Choroid plexus epithelial cell (primary cell): ENCODE measurements around the gene GATA5.

Experiments
- DNase-seq: peaks from one replicate; pipeline ENCODE4 v3.0.0-alpha.2; 2010; ENCODE audit warnings: low read depth
- H3K4me3 ChIP-seq: 2 replicates; pipeline ENCODE4 v1.5.1; 2011; ENCODE audit warnings: low read depth, mild to moderate bottlenecking, control low read depth, low read length, moderate library complexity
- TF ChIP-seq, protein P1 (sequence below): conservative IDR thresholded peaks from 2 replicates; pipeline ENCODE4 v1.5.1; 2011; ENCODE audit warnings: low read depth, mild to moderate bottlenecking, control low read depth, inconsistent platforms, low read length, moderate library complexity

Gene GATA5

DNA sequence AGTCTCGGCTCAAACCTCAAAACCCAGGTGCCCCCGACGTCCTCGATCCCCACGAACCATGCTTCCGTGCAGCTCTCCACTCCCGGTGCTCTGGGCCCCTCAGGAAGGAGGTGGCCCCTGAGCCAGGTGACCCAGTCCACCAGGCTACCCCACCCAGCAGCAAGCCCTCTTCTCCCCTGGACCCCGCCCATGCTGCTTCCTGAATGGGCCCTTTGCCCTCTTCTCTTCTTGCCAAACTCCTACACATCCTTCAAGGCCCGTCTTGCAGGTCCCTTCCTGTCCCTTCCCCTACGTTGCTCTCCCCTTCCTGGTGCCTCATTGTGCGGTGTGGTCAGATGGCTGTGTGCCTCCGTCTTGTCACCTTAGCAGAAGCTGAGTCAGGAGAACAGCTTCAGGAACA, 3.4 kb upstream of the GATA5 start:
- no peak for DNase-seq
- no peak overlapping the region for H3K4me3 ChIP-seq
- TF ChIP-seq, protein P1, sequence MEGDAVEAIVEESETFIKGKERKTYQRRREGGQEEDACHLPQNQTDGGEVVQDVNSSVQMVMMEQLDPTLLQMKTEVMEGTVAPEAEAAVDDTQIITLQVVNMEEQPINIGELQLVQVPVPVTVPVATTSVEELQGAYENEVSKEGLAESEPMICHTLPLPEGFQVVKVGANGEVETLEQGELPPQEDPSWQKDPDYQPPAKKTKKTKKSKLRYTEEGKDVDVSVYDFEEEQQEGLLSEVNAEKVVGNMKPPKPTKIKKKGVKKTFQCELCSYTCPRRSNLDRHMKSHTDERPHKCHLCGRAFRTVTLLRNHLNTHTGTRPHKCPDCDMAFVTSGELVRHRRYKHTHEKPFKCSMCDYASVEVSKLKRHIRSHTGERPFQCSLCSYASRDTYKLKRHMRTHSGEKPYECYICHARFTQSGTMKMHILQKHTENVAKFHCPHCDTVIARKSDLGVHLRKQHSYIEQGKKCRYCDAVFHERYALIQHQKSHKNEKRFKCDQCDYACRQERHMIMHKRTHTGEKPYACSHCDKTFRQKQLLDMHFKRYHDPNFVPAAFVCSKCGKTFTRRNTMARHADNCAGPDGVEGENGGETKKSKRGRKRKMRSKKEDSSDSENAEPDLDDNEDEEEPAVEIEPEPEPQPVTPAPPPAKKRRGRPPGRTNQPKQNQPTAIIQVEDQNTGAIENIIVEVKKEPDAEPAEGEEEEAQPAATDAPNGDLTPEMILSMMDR = no peak

DNA sequence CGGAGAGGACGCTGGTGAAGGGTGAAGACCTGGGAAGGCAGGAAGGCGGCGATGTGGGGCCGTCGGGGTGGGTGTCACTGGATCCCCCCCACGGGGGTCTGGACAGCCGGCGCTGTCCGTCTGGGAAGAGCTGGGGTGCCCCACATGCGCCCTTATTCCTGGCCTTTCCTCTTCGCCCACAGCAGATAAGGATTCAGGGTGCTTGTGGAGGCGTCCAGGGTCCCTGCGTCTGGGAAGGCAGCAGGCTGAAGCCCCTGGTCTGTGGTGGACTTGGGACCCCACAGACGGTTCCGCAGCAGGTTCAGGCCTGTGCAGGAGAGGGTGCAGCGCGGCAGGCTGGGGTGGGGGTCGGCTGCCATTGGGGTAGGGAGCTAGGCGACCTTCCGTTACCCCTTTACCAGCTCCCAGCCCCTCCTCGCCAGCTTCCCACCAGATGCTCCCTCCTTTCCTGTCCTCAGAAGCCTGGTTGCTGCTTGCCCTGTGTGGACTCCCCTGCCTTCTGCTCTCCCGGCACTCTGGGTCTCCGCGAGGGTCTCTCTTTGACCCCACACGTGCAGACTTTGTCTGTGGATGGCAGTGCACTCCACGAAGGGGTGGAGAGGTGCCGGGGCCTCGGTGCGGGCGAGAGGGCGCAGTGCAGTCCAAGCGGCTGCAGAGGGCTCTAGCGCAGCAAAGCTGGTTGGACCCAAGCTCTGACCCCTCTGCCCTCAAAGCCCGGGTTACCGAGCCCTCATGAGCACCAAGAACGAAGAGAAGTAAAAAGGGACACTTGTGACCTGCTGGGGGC, 2.1 kb upstream of the GATA5 start:
- TF ChIP-seq, protein P1 = no peak
- H3K4me3 ChIP-seq = no peak overlapping the region
- DNase-seq = no peak

DNA sequence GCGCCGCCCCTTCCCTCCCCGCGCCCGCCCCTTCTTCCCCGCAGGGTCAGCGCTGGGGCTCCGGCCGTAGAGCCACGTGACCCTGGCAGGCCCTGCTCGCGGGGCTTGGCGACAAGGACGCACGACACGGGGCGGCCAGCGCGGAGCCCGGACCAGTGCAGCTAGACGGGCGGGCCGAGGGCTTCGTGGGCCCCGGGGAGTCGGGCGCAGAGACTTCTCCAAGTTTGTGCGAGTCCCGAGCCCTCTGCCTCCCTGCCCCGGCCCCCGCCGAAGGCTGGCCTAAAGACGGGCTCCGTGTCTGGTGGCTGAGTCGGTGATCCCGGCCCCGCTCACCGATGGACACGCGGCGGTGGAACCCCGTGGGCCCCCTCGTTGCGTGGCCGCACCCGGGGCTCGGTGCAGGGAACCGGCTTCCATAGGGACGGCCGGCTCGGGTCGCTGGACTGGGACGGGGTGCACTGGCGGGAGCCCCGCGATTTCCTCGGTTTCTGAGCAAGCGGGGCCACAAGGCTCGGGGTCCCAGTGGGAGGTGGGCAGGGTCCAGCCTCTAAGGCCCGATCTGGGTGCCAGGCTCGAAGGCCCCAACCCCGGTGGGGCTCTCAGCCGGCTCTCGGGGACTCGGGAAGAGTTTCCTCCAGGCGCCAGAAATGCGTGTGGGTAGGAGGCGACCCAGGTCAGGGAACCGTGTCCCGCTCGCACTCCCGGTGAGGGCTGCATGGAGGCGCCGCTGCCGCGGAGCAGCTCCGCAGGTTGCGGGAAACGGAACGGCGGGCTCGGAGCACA, 452 bp upstream of the GATA5 start:
- TF ChIP-seq, protein P1 = no peak
- no peak for DNase-seq
- H3K4me3 ChIP-seq = no peak overlapping the region

DNA sequence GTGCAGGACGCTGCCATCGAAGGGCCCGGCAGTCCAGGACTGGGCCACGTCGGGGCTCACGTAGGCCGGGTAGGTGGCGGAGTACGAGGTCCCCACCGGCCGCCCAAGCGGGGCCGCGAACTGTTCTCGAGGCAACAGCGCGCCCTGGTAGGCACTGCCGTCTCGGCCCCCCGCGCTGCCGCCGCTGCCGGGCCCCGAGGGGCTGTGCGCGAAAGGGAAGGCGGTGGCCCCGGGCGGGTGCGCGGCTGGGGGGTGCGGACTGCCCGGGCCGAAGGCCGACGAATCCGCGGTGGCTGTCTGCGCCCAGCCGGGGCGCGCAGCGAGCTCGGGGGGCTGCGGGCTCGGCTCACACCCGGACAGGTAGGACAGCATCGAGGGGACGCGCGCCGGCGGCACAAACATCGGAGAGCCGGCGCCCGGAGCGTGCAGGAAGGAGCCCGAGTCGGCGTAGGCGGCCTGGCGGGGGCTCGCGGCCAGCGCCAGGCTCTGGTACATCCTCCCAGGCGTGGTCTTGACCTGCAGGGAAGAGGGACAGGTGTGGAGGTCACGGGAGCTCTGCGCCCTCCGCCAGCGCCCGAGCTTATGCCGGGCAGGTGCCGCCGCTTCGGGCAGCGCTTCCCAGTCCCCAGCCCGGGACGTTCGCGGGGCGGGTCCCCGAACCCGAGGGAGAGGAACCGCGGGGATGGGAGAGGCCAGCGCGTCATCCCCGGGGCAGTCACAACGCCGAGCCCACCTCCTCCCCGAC, 596 bp downstream of the GATA5 start:
- no peak overlapping the region for H3K4me3 ChIP-seq
- TF ChIP-seq, protein P1 = no peak

GRCh38 chr20:62474604-62475026, 1.2 kb downstream of the GATA5 start:
- no peak overlapping the region for H3K4me3 ChIP-seq
- TF ChIP-seq, protein P1 = no peak
- DNase-seq = no peak

More for the DNA sequence above, 596 bp downstream of the GATA5 start:
- no peak for DNase-seq

DNA sequence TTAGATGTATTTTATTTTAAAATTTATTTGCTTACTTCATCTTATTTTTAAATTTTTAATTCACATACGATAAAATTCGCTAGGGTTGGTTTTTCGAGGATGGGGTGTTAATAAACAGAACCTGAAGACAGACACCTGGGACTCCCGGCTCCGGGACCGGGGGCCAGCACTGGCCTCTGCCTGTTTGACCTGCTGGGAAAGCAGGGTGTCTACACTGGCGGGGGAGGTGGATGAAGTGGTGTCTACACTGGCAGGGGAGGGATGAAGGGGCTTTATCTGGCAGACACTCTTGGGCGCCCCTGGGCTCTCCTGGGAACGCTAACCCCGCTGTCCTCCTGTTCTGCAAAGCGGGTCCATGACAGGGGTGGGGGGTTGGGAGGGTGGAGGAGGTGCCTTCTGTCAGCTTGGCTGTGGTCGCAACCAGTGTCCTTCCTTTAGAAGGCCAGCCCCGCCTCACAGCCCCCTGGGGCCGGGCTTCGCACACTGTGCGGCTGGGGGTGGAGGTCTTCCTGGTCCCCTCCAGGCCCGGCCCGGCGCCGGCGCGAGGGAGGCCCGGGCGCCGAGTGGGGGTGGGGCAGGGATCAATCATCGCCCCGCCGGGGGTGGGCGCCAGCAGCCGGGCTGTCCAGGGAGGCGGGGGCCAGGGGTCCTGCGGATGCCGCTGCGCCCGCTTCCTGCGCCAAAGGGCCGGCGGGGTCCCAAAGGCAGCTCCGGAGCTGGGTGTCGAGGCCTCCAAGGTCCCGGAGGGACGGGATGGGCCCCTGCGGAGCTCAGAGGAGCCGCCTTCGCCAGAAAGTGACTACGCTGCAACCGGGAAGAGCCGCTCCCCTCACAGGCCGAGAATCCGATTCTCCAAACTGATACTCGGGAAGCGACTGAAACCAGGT, 1.8 kb downstream of the GATA5 start:
- TF ChIP-seq, protein P1 = no peak
- H3K4me3 ChIP-seq = no peak overlapping the region
- no peak for DNase-seq
